Ishikawa (cell line): Measurements from ENCODE around the gene KAT6B.

Source experiments
- CEBPB ChIP-seq: IDR thresholded peaks from 2 replicates; pipeline ENCODE4 v1.6.1; 2012
- CREB1 ChIP-seq: IDR thresholded peaks from 2 replicates; pipeline ENCODE4 v1.6.1; 2012; ENCODE audit warnings: low read depth
- EGR1 ChIP-seq: IDR thresholded peaks from 2 replicates; pipeline ENCODE4 v1.6.1; 2012
- EP300 ChIP-seq: IDR thresholded peaks from 2 replicates; pipeline ENCODE4 v1.6.1; 2012; ENCODE audit warnings: borderline replicate concordance
- FOXM1 ChIP-seq: IDR thresholded peaks from 2 replicates; pipeline ENCODE4 v1.6.1; 2012; ENCODE audit warnings: low read depth, borderline replicate concordance
- MAX ChIP-seq: IDR thresholded peaks from 2 replicates; pipeline ENCODE4 v1.6.1; 2012
- NFIC ChIP-seq: IDR thresholded peaks from 2 replicates; pipeline ENCODE4 v1.6.1; 2012
- RAD21 ChIP-seq: IDR thresholded peaks from 2 replicates; pipeline ENCODE4 v1.6.1; 2012; ENCODE audit warnings: low read depth
- REST ChIP-seq: IDR thresholded peaks from 2 replicates; pipeline ENCODE4 v1.6.1; 2012; ENCODE audit warnings: low read depth, mild to moderate bottlenecking
- TEAD4 ChIP-seq: IDR thresholded peaks from 2 replicates; pipeline ENCODE4 v1.6.1; 2012
- USF1 ChIP-seq: IDR thresholded peaks from 2 replicates; pipeline ENCODE4 v1.6.1; 2012
- YY1 ChIP-seq: IDR thresholded peaks from 2 replicates; pipeline ENCODE4 v1.6.1; 2012; ENCODE audit warnings: low read depth

DNA sequence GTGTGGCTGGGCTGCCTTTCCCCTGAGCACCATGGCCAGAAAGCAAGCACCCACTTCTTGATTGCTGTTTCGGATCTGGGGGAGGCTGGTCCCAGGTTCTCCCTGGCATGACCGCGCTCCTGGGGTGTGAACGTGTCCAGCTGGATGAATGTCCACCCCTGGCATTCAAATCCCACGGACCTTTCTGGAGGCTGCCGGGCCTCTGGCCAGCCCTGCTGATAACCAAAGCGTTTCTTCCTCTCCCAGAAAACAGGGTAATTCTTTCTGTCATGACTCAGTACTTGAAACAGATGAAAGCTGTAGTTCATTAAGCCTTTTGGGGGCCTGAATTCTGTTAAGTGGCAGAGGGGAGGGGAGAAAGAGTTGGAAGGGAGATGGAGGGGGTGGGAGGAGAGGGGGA lies 211.9 kb downstream of the KAT6B start:
- TF ChIP-seq TEAD4 (no peak), FOXM1 (no peak), CEBPB (no peak), EP300 (no peak), RAD21 (no peak), MAX (no peak), USF1 (no peak), NFIC (no peak), EGR1 (no peak), REST (no peak), CREB1 (no peak), YY1 (no peak)
